Measurements from ENCODE around the gene EXOC6B.

EXOC6B gene

GRCh38 chr2:72214429-72215143 is 611.2 kb downstream of the EXOC6B start:
- Mint-ChIP-seq H3K27ac (no peak overlapping the region), H3K4me1 (peaks cover 0 to 2% of the 10 kb centered on the region in 2 donors), H3K36me3 (no peaks in the 10 kb centered on the region), H3K4me3 (no peak overlapping the region), H3K27me3 (no peaks in the 10 kb centered on the region), H3K9me3 (peaks cover 0 to 3% of the 10 kb centered on the region in 2 donors)
- DNase-seq: no peak
- ATAC-seq (replicated peaks): no peak

- Mint-ChIP-seq H3K4me3 (no peak overlapping the region), H3K27me3 (no peaks in the 10 kb centered on the region), H3K4me1 (peaks cover 0 to 2% of the 10 kb centered on the region in 2 donors), H3K27ac (no peak overlapping the region), H3K9me3 (peaks cover 0 to 3% of the 10 kb centered on the region in 2 donors), H3K36me3 (no peaks in the 10 kb centered on the region)
- ATAC-seq (replicated peaks): no peak
- DNase-seq: no peak
These were observed 613.4 kb downstream of the EXOC6B start for GRCh38 chr2:72212486-72212855.

- Mint-ChIP-seq H3K4me3 (no peak overlapping the region), H3K27ac (no peak overlapping the region), H3K9me3 (peaks cover 0 to 3% of the 10 kb centered on the region in 2 donors), H3K4me1 (peaks cover 0 to 2% of the 10 kb centered on the region in 2 donors), H3K27me3 (no peaks in the 10 kb centered on the region), H3K36me3 (no peaks in the 10 kb centered on the region)
- DNase-seq (no peak), ATAC-seq (replicated peaks) (no peak)
These were observed 613.9 kb downstream of the EXOC6B start for GRCh38 chr2:72211777-72212485.

- Mint-ChIP-seq H3K36me3 (no peaks in the 10 kb centered on the region), H3K27ac (no peak overlapping the region), H3K9me3 (no peaks in the 10 kb centered on the region), H3K4me3 (no peak overlapping the region), H3K27me3 (no peaks in the 10 kb centered on the region), H3K4me1 (no peaks in the 10 kb centered on the region)
- DNase-seq (no peak), ATAC-seq (replicated peaks) (no peak)
These were observed 614.5 kb downstream of the EXOC6B start for GRCh38 chr2:72211350-72211749.

GRCh38 chr2:72210470-72210869 is 615.4 kb downstream of the EXOC6B start:
- H3K4me1 Mint-ChIP-seq: no peaks in the 10 kb centered on the region

GRCh38 chr2:72208225-72208624 is 617.6 kb downstream of the EXOC6B start:
- H3K27me3 Mint-ChIP-seq: no peaks in the 10 kb centered on the region
- no peak for ATAC-seq (replicated peaks)
- DNase-seq: no peak
- no peak overlapping the region for H3K27ac Mint-ChIP-seq
- H3K4me1 Mint-ChIP-seq: no peaks in the 10 kb centered on the region
- no peak overlapping the region for H3K4me3 Mint-ChIP-seq
- no peaks in the 10 kb centered on the region for H3K36me3 Mint-ChIP-seq
- no peaks in the 10 kb centered on the region for H3K9me3 Mint-ChIP-seq

More at GRCh38 chr2:72210470-72210869, 615.4 kb downstream of the EXOC6B start:
- Mint-ChIP-seq H3K27ac (no peak overlapping the region), H3K27me3 (no peaks in the 10 kb centered on the region), H3K4me3 (no peak overlapping the region), H3K36me3 (no peaks in the 10 kb centered on the region), H3K9me3 (no peaks in the 10 kb centered on the region)
- no peak for DNase-seq
- ATAC-seq (replicated peaks): no peak

GRCh38 chr2:72207334-72207733 is 618.5 kb downstream of the EXOC6B start:
- ATAC-seq (replicated peaks) (no peak), DNase-seq (no peak)
- Mint-ChIP-seq H3K27ac (no peak overlapping the region), H3K4me3 (no peak overlapping the region), H3K9me3 (no peaks in the 10 kb centered on the region), H3K4me1 (no peaks in the 10 kb centered on the region), H3K36me3 (no peaks in the 10 kb centered on the region), H3K27me3 (no peaks in the 10 kb centered on the region)

GRCh38 chr2:72205504-72205881 is 620.3 kb downstream of the EXOC6B start:
- no peak for DNase-seq
- no peak for ATAC-seq (replicated peaks)
- Mint-ChIP-seq H3K4me1 (no peaks in the 10 kb centered on the region), H3K27me3 (no peaks in the 10 kb centered on the region), H3K36me3 (no peaks in the 10 kb centered on the region), H3K27ac (no peak overlapping the region), H3K4me3 (no peak overlapping the region), H3K9me3 (no peaks in the 10 kb centered on the region)

GRCh38 chr2:72204786-72205503 is 620.9 kb downstream of the EXOC6B start:
- no peak overlapping the region for H3K4me3 Mint-ChIP-seq

GRCh38 chr2:72204156-72204785 is 621.6 kb downstream of the EXOC6B start:
- DNase-seq (no peak), ATAC-seq (replicated peaks) (no peak)
- H3K27me3 Mint-ChIP-seq: no peaks in the 10 kb centered on the region
- H3K27ac Mint-ChIP-seq: no peak overlapping the region
- H3K9me3 Mint-ChIP-seq: no peaks in the 10 kb centered on the region
- H3K4me3 Mint-ChIP-seq: no peak overlapping the region
- H3K4me1 Mint-ChIP-seq: no peaks in the 10 kb centered on the region
- H3K36me3 Mint-ChIP-seq: no peaks in the 10 kb centered on the region

More at GRCh38 chr2:72204786-72205503, 620.9 kb downstream of the EXOC6B start:
- H3K4me1 Mint-ChIP-seq: no peaks in the 10 kb centered on the region
- no peaks in the 10 kb centered on the region for H3K27me3 Mint-ChIP-seq
- no peak for ATAC-seq (replicated peaks)
- H3K27ac Mint-ChIP-seq: no peak overlapping the region
- no peaks in the 10 kb centered on the region for H3K9me3 Mint-ChIP-seq
- H3K36me3 Mint-ChIP-seq: no peaks in the 10 kb centered on the region
- no peak for DNase-seq

GRCh38 chr2:72198532-72199241 is 627.1 kb downstream of the EXOC6B start:
- Mint-ChIP-seq H3K4me1 (no peaks in the 10 kb centered on the region), H3K4me3 (no peak overlapping the region), H3K9me3 (no peaks in the 10 kb centered on the region), H3K36me3 (peaks cover 0 to 2% of the 10 kb centered on the region in 2 donors), H3K27ac (no peak overlapping the region), H3K27me3 (no peaks in the 10 kb centered on the region)
- no peak for ATAC-seq (replicated peaks)
- DNase-seq: no peak

GRCh38 chr2:72193723-72194122 is 632.1 kb downstream of the EXOC6B start:
- no peaks in the 10 kb centered on the region for H3K4me1 Mint-ChIP-seq
- no peak overlapping the region for H3K27ac Mint-ChIP-seq
- H3K36me3 Mint-ChIP-seq: peaks cover 2 to 6% of the 10 kb centered on the region in 2 donors
- DNase-seq: no peak
- no peak for ATAC-seq (replicated peaks)
- peaks cover 0 to 3% of the 10 kb centered on the region in 2 donors for H3K9me3 Mint-ChIP-seq
- H3K4me3 Mint-ChIP-seq: no peak overlapping the region
- no peaks in the 10 kb centered on the region for H3K27me3 Mint-ChIP-seq

GRCh38 chr2:72191441-72191840 is 634.4 kb downstream of the EXOC6B start:
- Mint-ChIP-seq H3K4me3 (no peak overlapping the region), H3K27ac (no peak overlapping the region), H3K36me3 (peaks cover 5 to 15% of the 10 kb centered on the region in 2 donors), H3K4me1 (no peaks in the 10 kb centered on the region), H3K9me3 (peaks cover 4 to 10% of the 10 kb centered on the region in 2 donors), H3K27me3 (no peaks in the 10 kb centered on the region)
- ATAC-seq (replicated peaks): no peak
- DNase-seq: no peak

- ATAC-seq (replicated peaks): no peak
- Mint-ChIP-seq H3K4me1 (no peaks in the 10 kb centered on the region), H3K36me3 (peaks cover 3 to 9% of the 10 kb centered on the region in 2 donors), H3K27ac (no peak overlapping the region), H3K27me3 (no peaks in the 10 kb centered on the region), H3K4me3 (no peak overlapping the region), H3K9me3 (peaks cover 4 to 10% of the 10 kb centered on the region in 2 donors)
- no peak for DNase-seq
These were observed 640.6 kb downstream of the EXOC6B start for GRCh38 chr2:72185206-72185605.
